Fibroblast of upper back skin (primary cell): ENCODE measurements around the gene KLF17.

Experiments
- DNase-seq: peaks from one replicate; pipeline ENCODE4 v3.0.0-alpha.2; 2013

KLF17 gene, protein sequence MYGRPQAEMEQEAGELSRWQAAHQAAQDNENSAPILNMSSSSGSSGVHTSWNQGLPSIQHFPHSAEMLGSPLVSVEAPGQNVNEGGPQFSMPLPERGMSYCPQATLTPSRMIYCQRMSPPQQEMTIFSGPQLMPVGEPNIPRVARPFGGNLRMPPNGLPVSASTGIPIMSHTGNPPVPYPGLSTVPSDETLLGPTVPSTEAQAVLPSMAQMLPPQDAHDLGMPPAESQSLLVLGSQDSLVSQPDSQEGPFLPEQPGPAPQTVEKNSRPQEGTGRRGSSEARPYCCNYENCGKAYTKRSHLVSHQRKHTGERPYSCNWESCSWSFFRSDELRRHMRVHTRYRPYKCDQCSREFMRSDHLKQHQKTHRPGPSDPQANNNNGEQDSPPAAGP

GRCh38 chr1:44118682-44119081 lies at the start of gene KLF17:
KLF17 (plus strand) TSS chr1:44118821; CDS start chr1:44118908, 87 bp downstream.
- DNase-seq: no peak

DNA sequence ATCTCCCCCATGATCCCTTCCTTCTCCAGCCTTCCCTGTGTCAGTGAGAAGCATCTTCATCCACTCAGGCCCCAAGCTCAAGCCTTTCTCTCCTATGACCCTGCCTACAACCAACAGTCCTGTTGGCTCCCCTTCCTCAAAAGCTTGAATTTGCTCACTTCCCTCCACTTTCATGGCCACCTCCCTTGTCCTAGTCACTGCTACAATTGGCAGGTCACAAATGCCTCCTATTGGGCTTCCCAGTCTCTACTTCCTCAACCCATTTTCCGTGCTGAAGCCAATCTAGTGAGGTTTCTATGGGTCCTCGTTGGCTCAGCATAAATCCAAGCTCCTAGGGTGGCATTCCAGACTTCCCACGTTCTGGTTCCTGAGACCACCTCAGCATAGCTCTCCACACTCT lies 47.2 kb upstream of the KLF17 start:
- DNase-seq: no peak

DNA sequence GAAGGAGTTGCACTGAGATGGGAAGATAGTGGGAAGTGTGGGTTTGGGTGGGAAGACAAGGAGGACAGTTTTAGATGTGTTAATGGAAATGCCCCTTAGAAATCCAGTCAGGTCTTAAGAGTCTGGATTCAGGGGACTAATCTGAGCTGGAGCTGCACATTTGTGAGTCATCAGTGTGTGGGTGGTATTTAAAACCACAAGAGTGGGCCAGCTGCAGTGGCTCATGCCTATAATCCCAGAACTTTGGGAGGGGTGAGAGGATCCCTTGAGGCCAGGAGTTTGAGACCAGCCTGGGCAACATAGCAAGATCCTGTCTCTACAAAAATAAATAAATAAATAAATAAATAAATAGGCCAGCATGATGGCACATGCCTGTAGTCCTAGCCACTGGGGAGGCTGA lies 46.4 kb upstream of the KLF17 start:
- DNase-seq: peak; percentile 92

DNA sequence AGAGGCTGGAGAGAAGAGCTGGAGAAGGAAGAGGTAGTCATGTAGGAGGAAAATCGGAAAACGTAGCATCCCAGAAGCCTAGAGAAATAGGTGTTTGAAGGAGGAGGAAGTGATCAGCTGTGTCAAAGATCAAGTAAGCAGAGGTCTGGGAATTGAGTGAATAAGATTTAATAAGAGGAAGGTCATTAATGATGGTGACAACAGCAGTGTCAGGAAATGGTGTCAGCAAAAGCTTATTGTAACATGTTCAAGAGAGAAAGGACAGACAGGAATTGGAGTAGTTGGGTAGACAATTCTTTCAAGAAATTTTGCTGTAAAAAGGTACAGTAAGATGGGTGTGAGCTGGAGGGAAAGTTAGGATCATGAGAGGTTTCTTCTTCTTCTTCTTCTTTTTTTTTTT lies 45.8 kb upstream of the KLF17 start:
- no peak for DNase-seq

GRCh38 chr1:44073528-44073927 lies 45.1 kb upstream of the KLF17 start:
- DNase-seq: no peak

GRCh38 chr1:44074415-44074814 lies 44.2 kb upstream of the KLF17 start:
- DNase-seq: no peak

GRCh38 chr1:44076066-44076465 lies 42.6 kb upstream of the KLF17 start:
- DNase-seq: peak; percentile 19

GRCh38 chr1:44077421-44077820 lies 41.2 kb upstream of the KLF17 start:
- DNase-seq: no peak

DNA sequence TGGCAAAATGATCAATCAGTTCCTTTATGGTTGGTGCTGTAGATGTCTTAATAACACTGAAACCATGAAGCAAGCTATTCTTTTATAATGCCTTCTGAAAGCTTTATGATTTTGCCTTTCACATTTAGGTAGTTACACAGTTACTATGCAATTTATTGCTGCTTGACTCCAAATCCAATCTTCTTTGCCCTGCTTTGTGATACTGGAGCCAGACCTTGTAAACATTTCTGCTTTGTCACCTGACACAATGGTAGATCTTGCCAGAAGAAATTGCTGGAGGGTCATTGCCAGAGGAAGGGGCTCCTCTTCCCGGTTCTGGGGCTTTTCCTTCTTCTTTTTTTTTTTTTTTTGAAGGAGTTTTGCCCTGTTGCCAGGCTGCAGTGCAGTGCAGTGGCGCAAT lies 40.5 kb upstream of the KLF17 start:
- DNase-seq: no peak

- no peak for DNase-seq
Measured at GRCh38 chr1:44079566-44079965, 39.1 kb upstream of the KLF17 start.

DNA sequence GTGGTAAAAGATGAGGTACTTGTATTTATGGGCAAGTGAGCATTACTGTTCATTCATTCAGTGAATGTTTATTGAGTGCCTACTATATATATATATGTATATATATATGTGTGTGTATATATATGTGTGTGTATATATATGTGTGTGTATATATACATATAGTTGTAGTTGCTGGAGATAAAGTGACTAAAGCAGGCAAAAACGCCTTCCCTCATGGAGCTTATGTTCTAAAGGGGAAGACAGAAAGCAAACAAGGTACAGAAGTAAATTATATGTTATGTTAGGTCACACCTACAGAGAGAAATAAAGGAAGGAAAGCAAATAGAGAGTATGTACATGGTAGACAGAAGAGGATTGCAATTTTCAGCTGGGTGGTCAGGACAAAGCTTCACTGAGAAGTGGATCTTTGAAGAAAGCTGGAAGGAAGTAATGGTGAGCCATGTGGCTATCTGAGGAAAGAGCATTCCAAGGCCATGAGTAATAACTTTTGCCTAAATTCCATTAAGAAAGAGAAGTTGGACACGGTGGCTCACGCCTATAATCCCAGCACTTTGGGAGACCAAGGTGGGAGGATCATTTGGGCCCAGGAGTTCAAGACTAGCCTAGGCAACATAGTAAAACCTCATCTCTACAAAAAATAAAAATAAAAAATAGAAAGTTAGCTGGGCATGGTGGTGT lies 33.5 kb upstream of the KLF17 start:
- DNase-seq: peak; percentile 85

DNA sequence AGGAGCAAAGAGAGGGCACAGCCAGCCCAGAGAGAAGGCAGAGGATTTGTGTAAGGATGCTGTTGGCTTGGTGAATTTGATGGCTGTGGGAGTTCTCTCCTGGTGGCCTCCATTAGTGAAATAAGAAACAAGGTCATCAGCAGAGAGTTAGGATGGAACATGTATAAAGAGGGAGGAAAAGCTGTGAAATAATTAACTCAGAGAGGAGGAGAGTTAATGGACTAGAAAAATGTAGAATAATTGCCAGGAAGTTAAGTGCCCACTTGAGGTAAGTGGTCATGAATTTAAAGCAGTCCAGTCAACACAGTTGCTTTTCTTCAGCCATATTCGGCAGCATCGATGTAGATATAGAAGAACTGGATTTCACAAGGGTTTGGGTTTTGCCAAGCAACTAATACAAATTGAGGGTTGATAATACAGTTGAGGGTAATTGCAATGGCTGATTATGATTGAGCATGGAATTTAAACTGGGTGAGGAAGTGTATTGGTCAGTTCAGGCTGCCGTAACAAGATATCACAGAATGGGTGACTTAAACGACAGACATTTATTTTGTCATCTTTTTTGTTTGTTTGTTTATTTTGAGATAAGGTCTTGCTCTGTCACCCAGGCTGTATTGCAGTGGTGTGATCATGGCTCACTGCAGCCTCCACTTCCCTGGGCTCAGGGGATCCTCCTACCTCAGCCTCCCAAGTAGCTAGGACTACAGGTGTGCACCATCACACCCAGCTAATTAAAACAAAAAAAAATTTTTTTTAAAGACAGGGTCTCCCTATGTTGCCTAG lies 31.7 kb upstream of the KLF17 start:
- DNase-seq: no peak

- DNase-seq: no peak
Measured at GRCh38 chr1:44089371-44090048, 29.1 kb upstream of the KLF17 start.

- no peak for DNase-seq
Measured at GRCh38 chr1:44090429-44091252, 28.0 kb upstream of the KLF17 start.

DNA sequence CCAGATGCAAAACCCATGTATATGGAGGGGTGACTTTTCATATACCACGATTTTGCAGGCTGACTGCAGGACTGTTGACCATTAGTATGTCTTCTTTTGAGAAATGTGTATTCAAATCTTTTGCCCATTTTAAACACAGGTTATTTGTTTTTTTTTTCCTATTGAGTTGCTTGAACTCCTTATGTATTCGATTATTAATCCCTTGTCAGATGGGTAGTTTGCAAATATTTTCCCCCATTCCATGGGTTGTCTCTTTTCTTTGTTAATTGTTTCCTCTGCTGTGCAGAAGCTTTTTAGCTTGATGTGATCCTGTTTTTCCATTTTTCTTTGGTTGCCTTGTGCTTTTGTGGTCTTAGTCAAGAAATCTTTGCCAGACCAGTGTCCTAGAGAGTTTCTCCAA lies 24.6 kb upstream of the KLF17 start:
- DNase-seq: no peak

DNA sequence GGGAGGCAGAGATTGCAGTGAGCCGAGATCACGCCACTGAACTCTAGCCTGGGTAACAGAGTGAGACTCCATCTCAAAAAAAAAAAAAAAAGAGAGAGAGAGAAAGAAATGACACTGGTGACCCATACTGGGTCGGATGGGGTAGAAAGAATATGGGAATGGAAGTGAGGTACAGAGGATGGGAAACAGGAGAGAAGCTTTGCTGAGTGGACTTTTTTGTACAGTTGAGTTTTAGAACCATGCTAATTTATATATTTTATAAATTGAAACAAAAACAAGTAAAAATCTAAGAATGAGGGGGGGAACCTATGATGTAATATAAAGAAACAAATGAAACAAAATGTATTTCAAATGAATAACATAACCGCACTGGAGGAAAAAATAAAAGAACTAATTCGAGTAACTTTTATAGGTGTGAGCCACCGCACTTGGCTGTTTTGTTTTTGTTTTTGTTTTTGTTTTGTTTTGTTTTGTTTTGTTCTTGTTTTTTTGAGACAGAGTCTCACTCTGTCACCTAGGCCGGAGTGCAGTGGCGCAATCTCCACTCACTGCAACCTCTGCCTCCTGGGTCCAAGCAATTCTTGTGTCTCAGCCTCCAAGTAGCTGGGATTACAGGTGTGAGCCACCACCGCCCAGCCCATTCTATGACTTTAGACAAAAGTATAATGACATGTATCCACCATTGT lies 18.3 kb upstream of the KLF17 start:
- no peak for DNase-seq

DNA sequence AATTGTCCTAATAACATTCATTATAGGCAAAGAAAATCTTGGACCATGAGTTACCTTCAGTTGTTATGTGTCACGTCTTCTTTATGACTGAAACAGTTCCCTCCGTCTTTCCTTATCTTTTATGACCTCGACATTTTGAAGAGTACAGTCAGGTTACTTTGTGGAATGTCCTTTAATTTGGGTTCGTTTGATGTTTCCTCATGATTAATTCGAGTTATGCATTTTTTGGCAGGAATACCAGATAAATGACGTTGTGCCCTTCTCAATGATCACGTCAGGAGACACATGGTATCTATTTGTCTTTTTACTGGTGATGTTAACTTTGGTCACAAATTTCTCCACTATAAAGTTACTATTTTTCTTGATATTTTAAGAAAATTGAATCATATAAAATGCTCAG lies 17.3 kb upstream of the KLF17 start:
- no peak for DNase-seq

DNA sequence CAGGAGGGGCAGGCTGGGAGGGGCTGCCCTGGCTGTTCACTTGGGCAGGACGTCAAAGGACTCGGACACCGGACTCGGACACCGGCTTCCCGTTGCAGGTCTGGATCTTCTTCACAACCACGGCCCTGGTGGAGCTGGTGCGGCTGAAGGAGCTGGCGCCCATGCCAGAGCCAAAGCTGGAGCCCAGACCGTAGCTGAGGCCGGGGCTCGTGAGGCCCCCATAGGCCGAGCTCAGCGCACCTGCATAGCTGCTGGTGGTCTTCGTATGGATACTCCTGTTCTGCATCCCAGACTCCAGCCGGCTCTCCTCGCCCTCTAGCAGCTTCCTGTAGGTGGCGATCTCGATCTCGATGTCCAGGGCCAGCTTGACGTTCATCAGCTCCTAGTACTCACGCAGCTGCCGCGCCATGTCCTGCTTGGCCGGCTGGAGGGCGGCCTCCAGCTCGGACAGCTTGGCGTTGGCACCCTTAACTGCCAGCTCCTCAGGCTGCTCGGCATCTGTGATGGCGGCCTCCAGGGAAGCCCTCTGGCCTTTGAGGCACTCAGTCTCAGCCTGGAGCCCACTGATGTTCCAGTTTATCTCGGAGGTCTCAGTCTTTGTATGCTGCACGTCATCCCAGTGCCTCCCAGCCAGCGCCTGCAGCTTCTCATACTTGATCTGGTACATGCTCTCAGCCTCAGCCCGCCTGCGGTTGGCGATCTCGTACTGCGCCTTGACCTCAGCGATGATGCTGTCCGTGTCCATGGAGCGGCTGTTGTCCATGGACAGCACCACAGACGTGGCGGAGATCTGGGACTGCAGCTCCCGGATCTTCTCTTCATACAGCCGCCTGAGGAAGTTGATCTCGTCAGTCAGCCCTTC lies 15.1 kb upstream of the KLF17 start:
- no peak for DNase-seq

- no peak for DNase-seq
Measured at GRCh38 chr1:44105810-44106209, 12.8 kb upstream of the KLF17 start.

DNA sequence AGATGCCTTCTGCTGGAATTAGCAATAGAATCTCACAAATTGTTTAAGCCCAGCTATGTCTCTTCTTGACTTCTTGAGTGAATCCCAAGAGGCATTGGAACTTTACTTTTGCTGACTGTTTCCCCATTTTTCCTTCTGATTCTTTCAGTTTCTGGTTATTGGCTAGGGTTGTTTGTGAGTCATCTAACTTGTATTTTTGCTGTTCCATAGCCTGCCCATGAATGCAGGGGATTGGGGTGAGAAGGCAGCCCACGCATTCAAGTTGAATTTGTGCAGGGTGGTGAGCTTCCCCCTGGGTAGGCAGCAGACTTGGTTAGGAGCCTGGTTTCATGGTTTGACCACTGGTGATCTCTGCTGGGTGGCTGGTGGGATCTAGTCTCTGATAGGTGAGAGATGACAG lies 10.4 kb upstream of the KLF17 start:
- peak; percentile 51 for DNase-seq

DNA sequence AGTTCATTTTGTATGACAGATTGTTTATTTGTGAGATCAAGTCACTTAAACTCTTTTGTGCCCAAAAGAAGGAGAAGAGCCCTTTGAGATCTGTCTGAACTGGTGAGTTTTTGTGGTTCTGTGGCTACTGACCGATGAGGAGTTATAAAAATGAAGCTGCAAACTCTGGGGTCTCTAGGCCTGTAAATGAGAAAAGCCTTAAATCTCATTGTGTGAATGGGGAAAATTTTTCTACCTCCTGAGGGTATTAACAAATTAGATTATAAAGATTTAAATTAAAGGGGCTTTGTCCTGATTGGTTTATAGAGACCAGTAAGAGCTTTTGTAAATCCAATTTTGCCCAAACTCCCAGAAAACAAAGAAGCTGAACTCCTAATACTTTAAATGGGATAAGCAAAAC lies 9.7 kb upstream of the KLF17 start:
- no peak for DNase-seq
